Uterus (tissue), 4 donors: ENCODE measurements around the gene DOK7. TPM values are rescaled to one million over a fixed set of nuclear protein-coding genes. Genes with fewer than 3 reads are reported as not detected.

Source experiments
- DNase-seq, 2 donors: peaks; one replicate each; pipeline ENCODE4 v3.0.0-alpha.2; 2019 to 2020
- H3K27ac ChIP-seq, 2 donors: fragments of 200-600 bp; sonication (generic); 1 replicate in 1 of 2; 2 replicates in 1 of 2; pipeline ENCODE4 v1.5.1; 2016 to 2018
- H3K27me3 ChIP-seq, 2 donors: fragments of 200-600 bp; sonication (generic); one replicate each; pipeline ENCODE4 v1.5.1; 2018 to 2019; ENCODE audit warnings: control low read depth in 1 of 2
- H3K36me3 ChIP-seq, 2 donors: fragments of 200-600 bp; sonication (generic); one replicate each; pipeline ENCODE4 v1.5.1; 2019; ENCODE audit warnings: control low read depth in 1 of 2
- H3K4me1 ChIP-seq, 2 donors: fragments of 200-600 bp; sonication (generic); one replicate each; pipeline ENCODE4 v1.5.1; 2018 to 2019; ENCODE audit warnings: control low read depth in 1 of 2
- H3K4me3 ChIP-seq, 2 donors: fragments of 200-600 bp; sonication (generic); 1 replicate in 1 of 2; 2 replicates in 1 of 2; pipeline ENCODE4 v1.5.1; 2018 to 2019; ENCODE audit warnings: mild to moderate bottlenecking in 1 of 2
- H3K9me3 ChIP-seq, 2 donors: fragments of 200-600 bp; sonication (generic); one replicate each; pipeline ENCODE4 v1.5.1; 2019; ENCODE audit warnings: control low read depth in 1 of 2
- POLR2A ChIP-seq, 2 donors: fragments of 450-650 bp; IDR thresholded peaks; one replicate each; pipeline ENCODE4 v1.6.1; 2016; ENCODE audit warnings: antibody characterized with exemption in 2 of 2, mild to moderate bottlenecking in 1 of 2, moderate library complexity in 1 of 2
- intact Hi-C: fragments of 100-400 bp; cut with DNase I; formaldehyde crosslinking; loops from one replicate; pipeline ENCODE4 v1.15.1; 2023; ENCODE audit warnings: low total_unique reads
- total RNA-seq, 4 donors: library from RNA; depleted of rRNA in 3 of 4; stranded (reverse); fragments of >200 nt in 3 of 4; gene quantifications; one replicate each; pipeline versions ENCODE4 v1.1.0 to v1.2.4, GENCODE V29; 2014 to 2023
- TF ChIP-seq, protein P1 (sequence below), 4 experiments: fragments of 200-600 bp in 2 of 4; fragments of 450-650 bp in 2 of 4; sonication (generic) in 2 of 4; IDR thresholded peaks; one replicate each; pipeline ENCODE4 v1.5.1; 2016 to 2019; ENCODE audit warnings: antibody characterized with exemption in 4 of 4, mild to moderate bottlenecking in 2 of 4, moderate library complexity in 1 of 4
- donor health status: DM: yes; HTN: yes; CAD: no.

DOK7 gene
- total RNA-seq, 4 donors from 2014 or later, result 0.26 to 3.9 (median 0.85) TPM; not detected in 1

DNA sequence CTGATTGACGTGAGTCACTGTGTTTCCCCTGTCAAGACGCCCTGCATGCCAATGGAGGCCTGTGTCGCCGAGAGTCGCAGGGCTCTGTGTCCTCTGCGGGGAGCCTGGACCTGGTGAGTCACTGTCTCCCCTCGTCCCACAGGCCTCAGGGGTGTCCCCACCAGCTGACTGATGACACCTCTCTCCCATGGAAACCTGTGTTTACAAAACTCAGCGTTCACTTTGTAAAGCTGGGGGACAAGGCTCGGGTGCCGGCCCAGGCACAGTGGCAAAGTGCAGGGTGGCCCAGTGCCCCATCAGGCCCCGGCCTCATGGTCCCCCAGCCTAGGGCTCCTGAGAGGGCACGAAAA is 42.5 kb upstream of the DOK7 start:
- no peaks in the 10 kb centered on the region for H3K4me1 ChIP-seq
- no peaks in the 10 kb centered on the region for H3K27me3 ChIP-seq
- no peak overlapping the region for H3K4me3 ChIP-seq
- TF ChIP-seq, protein P1, sequence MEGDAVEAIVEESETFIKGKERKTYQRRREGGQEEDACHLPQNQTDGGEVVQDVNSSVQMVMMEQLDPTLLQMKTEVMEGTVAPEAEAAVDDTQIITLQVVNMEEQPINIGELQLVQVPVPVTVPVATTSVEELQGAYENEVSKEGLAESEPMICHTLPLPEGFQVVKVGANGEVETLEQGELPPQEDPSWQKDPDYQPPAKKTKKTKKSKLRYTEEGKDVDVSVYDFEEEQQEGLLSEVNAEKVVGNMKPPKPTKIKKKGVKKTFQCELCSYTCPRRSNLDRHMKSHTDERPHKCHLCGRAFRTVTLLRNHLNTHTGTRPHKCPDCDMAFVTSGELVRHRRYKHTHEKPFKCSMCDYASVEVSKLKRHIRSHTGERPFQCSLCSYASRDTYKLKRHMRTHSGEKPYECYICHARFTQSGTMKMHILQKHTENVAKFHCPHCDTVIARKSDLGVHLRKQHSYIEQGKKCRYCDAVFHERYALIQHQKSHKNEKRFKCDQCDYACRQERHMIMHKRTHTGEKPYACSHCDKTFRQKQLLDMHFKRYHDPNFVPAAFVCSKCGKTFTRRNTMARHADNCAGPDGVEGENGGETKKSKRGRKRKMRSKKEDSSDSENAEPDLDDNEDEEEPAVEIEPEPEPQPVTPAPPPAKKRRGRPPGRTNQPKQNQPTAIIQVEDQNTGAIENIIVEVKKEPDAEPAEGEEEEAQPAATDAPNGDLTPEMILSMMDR (IDR thresholded peaks at IDR 0.05), result no peak
- no peak for TF ChIP-seq POLR2A (IDR thresholded peaks at IDR 0.05)
- H3K36me3 ChIP-seq, result no peaks in the 10 kb centered on the region
- no peak for DNase-seq
- no peak overlapping the region for H3K27ac ChIP-seq
- H3K9me3 ChIP-seq, result no peaks in the 10 kb centered on the region
- intact Hi-C loops, result no loop called here

DNA sequence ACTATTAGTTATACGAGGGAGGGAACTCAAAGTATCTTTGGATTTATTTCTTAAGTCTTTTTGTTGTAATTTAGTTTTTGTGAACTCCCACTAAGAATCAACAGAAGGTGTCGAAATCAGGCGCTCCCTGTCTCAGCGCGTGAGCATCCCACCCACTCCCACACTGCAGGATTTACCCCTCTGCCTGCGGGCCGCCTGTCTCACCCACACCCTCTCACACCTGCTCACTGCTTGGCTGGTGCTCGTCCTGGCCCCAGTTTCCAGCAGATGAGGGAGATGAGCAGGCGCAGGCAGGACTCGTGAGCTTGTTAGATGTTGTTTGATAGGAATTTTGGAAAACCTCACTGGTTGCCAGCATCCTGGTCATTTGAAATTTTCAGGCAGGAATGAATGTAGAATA is 42.1 kb upstream of the DOK7 start:
- intact Hi-C loops, result no loop called here
- no peak for TF ChIP-seq POLR2A (IDR thresholded peaks at IDR 0.05)
- TF ChIP-seq, protein P1 (IDR thresholded peaks at IDR 0.05), result no peak
- Histone ChIP-seq H3K27ac (no peak overlapping the region), H3K27me3 (no peaks in the 10 kb centered on the region), H3K4me3 (no peak overlapping the region), H3K4me1 (no peaks in the 10 kb centered on the region), H3K9me3 (no peaks in the 10 kb centered on the region), H3K36me3 (no peaks in the 10 kb centered on the region)
- no peak for DNase-seq

GRCh38 chr4:3421470-3421869 is 41.6 kb upstream of the DOK7 start:
- H3K36me3 ChIP-seq, result no peaks in the 10 kb centered on the region
- no peak overlapping the region for H3K27ac ChIP-seq
- no peaks in the 10 kb centered on the region for H3K27me3 ChIP-seq
- no peak for DNase-seq
- H3K9me3 ChIP-seq, result no peaks in the 10 kb centered on the region
- H3K4me3 ChIP-seq, result no peak overlapping the region
- intact Hi-C loops, result no loop called here
- no peak for TF ChIP-seq POLR2A (IDR thresholded peaks at IDR 0.05)
- TF ChIP-seq, protein P1 (IDR thresholded peaks at IDR 0.05), result no peak
- no peaks in the 10 kb centered on the region for H3K4me1 ChIP-seq

DNA sequence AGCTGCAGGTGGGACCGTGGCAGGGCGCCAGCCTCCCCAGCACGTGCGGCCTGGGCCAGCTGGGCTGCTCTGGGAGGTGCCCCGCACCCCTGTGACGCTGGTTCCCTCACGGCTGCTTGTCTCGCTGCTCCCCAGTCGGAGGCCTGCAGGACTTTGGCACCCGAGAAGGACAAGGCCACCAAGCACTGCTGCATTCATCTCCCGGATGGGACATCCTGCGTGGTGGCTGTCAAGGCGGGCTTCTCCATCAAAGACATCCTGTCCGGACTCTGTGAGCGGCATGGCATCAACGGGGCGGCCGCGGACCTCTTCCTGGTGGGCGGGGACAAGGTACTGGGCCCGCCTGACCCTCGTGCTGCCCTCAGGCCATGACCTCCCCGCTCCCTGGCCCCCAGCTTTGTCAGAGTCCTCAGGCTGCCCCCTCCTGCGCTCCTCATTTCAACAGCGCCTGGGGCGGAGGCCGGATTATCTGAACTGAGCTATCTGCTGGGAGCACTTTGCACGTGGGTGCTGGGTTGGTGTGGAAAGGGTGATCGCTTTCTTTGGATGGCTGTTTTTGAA is 40.8 kb upstream of the DOK7 start:
- intact Hi-C loops, result no loop called here

GRCh38 chr4:3422808-3423297 is 40.3 kb upstream of the DOK7 start:
- H3K4me3 ChIP-seq, result no peak overlapping the region
- H3K4me1 ChIP-seq, result no peaks in the 10 kb centered on the region
- no peak for DNase-seq
- H3K36me3 ChIP-seq, result no peaks in the 10 kb centered on the region
- no peak for TF ChIP-seq POLR2A (IDR thresholded peaks at IDR 0.05)
- TF ChIP-seq, protein P1 (IDR thresholded peaks at IDR 0.05), result no peak
- no peaks in the 10 kb centered on the region for H3K9me3 ChIP-seq
- H3K27ac ChIP-seq, result no peak overlapping the region
- H3K27me3 ChIP-seq, result no peaks in the 10 kb centered on the region
- intact Hi-C loops, result no loop called here

More for the DNA sequence above, 40.8 kb upstream of the DOK7 start:
- no peaks in the 10 kb centered on the region for H3K27me3 ChIP-seq
- no peaks in the 10 kb centered on the region for H3K36me3 ChIP-seq
- DNase-seq, result no peak
- TF ChIP-seq POLR2A (IDR thresholded peaks at IDR 0.05), result no peak
- TF ChIP-seq, protein P1 (IDR thresholded peaks at IDR 0.05), result no peak
- no peaks in the 10 kb centered on the region for H3K4me1 ChIP-seq
- no peak overlapping the region for H3K27ac ChIP-seq
- H3K4me3 ChIP-seq, result no peak overlapping the region
- H3K9me3 ChIP-seq, result no peaks in the 10 kb centered on the region
